ENCODE measurements around the gene IPO4. TPM values are rescaled to one million over a fixed set of nuclear protein-coding genes. Genes with fewer than 3 reads are reported as not detected.

Gene IPO4
- total and polyA plus RNA-seq, 2 experiments from 2014 or later, result 34.2 to 105 TPM

DNA sequence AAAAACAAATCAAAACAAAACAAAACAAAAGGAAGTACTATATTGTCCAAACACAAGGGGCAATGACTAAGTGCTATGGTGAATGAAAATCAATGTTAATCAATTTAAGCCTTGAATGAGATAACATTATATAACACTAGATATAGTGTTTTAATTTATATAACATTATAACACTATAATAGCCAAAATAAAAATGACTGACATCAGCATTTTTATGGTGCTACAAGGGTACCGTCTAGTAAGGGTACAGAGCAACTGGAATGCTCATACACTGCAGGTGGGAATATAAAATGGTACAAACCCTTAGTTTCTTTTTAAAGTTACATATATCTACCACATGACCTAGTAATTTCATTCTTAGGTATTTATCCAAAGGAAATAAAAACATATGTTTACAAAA, 37.9 kb upstream of the IPO4 start:
- no peak overlapping the region for H3K27ac ChIP-seq (ENCODE audit: low read depth)
- no peak overlapping the region for H3K4me2 ChIP-seq
- H3K4me3 ChIP-seq, result no peak overlapping the region
- ATAC-seq (no peak), DNase-seq (ENCODE audit: low spot score) (no peak)
- TF ChIP-seq, protein P1, sequence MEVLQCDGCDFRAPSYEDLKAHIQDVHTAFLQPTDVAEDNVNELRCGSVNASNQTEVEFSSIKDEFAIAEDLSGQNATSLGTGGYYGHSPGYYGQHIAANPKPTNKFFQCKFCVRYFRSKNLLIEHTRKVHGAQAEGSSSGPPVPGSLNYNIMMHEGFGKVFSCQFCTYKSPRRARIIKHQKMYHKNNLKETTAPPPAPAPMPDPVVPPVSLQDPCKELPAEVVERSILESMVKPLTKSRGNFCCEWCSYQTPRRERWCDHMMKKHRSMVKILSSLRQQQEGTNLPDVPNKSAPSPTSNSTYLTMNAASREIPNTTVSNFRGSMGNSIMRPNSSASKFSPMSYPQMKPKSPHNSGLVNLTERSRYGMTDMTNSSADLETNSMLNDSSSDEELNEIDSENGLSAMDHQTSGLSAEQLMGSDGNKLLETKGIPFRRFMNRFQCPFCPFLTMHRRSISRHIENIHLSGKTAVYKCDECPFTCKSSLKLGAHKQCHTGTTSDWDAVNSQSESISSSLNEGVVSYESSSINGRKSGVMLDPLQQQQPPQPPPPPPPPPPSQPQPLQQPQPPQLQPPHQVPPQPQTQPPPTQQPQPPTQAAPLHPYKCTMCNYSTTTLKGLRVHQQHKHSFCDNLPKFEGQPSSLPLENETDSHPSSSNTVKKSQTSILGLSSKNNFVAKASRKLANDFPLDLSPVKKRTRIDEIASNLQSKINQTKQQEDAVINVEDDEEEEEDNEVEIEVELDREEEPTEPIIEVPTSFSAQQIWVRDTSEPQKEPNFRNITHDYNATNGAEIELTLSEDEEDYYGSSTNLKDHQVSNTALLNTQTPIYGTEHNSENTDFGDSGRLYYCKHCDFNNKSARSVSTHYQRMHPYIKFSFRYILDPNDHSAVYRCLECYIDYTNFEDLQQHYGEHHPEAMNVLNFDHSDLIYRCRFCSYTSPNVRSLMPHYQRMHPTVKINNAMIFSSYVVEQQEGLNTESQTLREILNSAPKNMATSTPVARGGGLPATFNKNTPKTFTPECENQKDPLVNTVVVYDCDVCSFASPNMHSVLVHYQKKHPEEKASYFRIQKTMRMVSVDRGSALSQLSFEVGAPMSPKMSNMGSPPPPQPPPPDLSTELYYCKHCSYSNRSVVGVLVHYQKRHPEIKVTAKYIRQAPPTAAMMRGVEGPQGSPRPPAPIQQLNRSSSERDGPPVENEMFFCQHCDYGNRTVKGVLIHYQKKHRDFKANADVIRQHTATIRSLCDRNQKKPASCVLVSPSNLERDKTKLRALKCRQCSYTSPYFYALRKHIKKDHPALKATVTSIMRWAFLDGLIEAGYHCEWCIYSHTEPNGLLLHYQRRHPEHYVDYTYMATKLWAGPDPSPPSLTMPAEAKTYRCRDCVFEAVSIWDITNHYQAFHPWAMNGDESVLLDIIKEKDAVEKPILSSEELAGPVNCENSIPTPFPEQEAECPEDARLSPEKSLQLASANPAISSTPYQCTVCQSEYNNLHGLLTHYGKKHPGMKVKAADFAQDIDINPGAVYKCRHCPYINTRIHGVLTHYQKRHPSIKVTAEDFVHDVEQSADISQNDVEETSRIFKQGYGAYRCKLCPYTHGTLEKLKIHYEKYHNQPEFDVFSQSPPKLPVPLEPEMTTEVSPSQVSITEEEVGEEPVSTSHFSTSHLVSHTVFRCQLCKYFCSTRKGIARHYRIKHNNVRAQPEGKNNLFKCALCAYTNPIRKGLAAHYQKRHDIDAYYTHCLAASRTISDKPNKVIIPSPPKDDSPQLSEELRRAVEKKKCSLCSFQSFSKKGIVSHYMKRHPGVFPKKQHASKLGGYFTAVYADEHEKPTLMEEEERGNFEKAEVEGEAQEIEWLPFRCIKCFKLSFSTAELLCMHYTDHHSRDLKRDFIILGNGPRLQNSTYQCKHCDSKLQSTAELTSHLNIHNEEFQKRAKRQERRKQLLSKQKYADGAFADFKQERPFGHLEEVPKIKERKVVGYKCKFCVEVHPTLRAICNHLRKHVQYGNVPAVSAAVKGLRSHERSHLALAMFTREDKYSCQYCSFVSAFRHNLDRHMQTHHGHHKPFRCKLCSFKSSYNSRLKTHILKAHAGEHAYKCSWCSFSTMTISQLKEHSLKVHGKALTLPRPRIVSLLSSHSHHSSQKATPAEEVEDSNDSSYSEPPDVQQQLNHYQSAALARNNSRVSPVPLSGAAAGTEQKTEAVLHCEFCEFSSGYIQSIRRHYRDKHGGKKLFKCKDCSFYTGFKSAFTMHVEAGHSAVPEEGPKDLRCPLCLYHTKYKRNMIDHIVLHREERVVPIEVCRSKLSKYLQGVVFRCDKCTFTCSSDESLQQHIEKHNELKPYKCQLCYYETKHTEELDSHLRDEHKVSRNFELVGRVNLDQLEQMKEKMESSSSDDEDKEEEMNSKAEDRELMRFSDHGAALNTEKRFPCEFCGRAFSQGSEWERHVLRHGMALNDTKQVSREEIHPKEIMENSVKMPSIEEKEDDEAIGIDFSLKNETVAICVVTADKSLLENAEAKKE (CRISPR knock-in tag; IDR thresholded peaks at IDR 0.05), result no peak
- TF ChIP-seq ZNF331 (CRISPR knock-in tag; IDR thresholded peaks at IDR 0.05; ENCODE audit: low read depth), result no peak
- TF ChIP-seq, protein P2, sequence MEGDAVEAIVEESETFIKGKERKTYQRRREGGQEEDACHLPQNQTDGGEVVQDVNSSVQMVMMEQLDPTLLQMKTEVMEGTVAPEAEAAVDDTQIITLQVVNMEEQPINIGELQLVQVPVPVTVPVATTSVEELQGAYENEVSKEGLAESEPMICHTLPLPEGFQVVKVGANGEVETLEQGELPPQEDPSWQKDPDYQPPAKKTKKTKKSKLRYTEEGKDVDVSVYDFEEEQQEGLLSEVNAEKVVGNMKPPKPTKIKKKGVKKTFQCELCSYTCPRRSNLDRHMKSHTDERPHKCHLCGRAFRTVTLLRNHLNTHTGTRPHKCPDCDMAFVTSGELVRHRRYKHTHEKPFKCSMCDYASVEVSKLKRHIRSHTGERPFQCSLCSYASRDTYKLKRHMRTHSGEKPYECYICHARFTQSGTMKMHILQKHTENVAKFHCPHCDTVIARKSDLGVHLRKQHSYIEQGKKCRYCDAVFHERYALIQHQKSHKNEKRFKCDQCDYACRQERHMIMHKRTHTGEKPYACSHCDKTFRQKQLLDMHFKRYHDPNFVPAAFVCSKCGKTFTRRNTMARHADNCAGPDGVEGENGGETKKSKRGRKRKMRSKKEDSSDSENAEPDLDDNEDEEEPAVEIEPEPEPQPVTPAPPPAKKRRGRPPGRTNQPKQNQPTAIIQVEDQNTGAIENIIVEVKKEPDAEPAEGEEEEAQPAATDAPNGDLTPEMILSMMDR (conservative IDR thresholded peaks at IDR 0.05; ENCODE audit: low read depth in 2 of 2), result no peak
- no peak for TF ChIP-seq ZNF114 (CRISPR knock-in tag; IDR thresholded peaks at IDR 0.05)
- no peak for TF ChIP-seq EZH2phosphoT487 (IDR thresholded peaks at IDR 0.05; ENCODE audit: unreplicated experiment)
- no peak for TF ChIP-seq POLR2AphosphoS5 (IDR thresholded peaks at IDR 0.05; ENCODE audit: low read depth)
- no peak for TF ChIP-seq STAT1 (IDR thresholded peaks at IDR 0.05; ENCODE audit: unreplicated experiment)
- H3K79me2 ChIP-seq (replicated peaks; ENCODE audit: insufficient read depth), result peaks cover 97% of the 10 kb centered on the region
- peaks cover 6% of the 10 kb centered on the region; the same call in 1 of the 3 replicates for H3K4me1 Mint-ChIP-seq
- H4K20me1 ChIP-seq (replicated peaks; ENCODE audit: insufficient read depth), result peaks cover 26% of the 10 kb centered on the region
- H3K27me3 ChIP-seq (ENCODE audit: insufficient read depth), result no peaks in the 10 kb centered on the region
- H3K4me1 ChIP-seq (ENCODE audit: insufficient read depth), result peaks cover 5% of the 10 kb centered on the region
- H3K9me2 ChIP-seq (ENCODE audit: insufficient read depth), result no peaks in the 10 kb centered on the region
- H2AFZ ChIP-seq, result no peak overlapping the region
- H3F3A ChIP-seq (replicated peaks; ENCODE audit: low read depth), result no peaks in the 10 kb centered on the region
- peaks cover 12% of the 10 kb centered on the region for H3K36me3 ChIP-seq (ENCODE audit: insufficient read depth)
- H3K4me3 Mint-ChIP-seq, result no peak overlapping the region
- no peaks in the 10 kb centered on the region for H3K27me3 Mint-ChIP-seq (ENCODE audit: insufficient read depth, low read depth, poor library complexity)
- H3K9me3 Mint-ChIP-seq, result no peaks in the 10 kb centered on the region
- peaks cover 9% of the 10 kb centered on the region for H3K36me3 Mint-ChIP-seq (ENCODE audit: low read depth)
- no peak overlapping the region for H3K27ac Mint-ChIP-seq
